SK-N-SH (cell line): Measurements from ENCODE around the gene PDXDC1.
"Not testable (repeated sequence)": the region's sequence is repeated elsewhere in the genome, so short reads cannot be mapped to it uniquely, and the experiment has no call there.

ENCODE experiments used
- ELF1 ChIP-seq: IDR thresholded peaks from 2 replicates; pipeline ENCODE4 v1.4.0; 2012
- EZH2phosphoT487 ChIP-seq: fragments of 200-600 bp; sonication (generic); IDR thresholded peaks from 2 replicates; pipeline ENCODE4 v1.6.1; 2017; ENCODE audit warnings: low read depth, mixed run types, mild to moderate bottlenecking, antibody characterized with exemption, moderate library complexity, borderline replicate concordance
- FOXM1 ChIP-seq: IDR thresholded peaks from 2 replicates; pipeline ENCODE4 v1.4.0; 2012; ENCODE audit warnings: low read depth, mild to moderate bottlenecking
- JUND ChIP-seq: IDR thresholded peaks from 2 replicates; pipeline ENCODE4 v1.4.0; 2012
- POLR2AphosphoS5 ChIP-seq: IDR thresholded peaks from 2 replicates; pipeline ENCODE4 v1.6.1; 2012; ENCODE audit warnings: low read depth, low read length
- RAD21 ChIP-seq: IDR thresholded peaks from 2 replicates; pipeline ENCODE4 v1.6.1; 2012; ENCODE audit warnings: mild to moderate bottlenecking, low read length
- SIN3A ChIP-seq: IDR thresholded peaks from 2 replicates; pipeline ENCODE4 v1.6.1; 2012; ENCODE audit warnings: low read depth, mild to moderate bottlenecking, low read length, moderate library complexity, borderline replicate concordance
- SMC3 ChIP-seq: IDR thresholded peaks from 2 replicates; pipeline ENCODE4 v1.6.1; 2012; ENCODE audit warnings: low read depth, low read length, improper control_type of control experiment
- YY1 ChIP-seq: IDR thresholded peaks from 2 replicates; pipeline ENCODE4 v1.4.0; 2012; ENCODE audit warnings: low read depth, mild to moderate bottlenecking
- TF ChIP-seq, protein P1 (sequence below): fragments of 200-600 bp; sonication (generic); IDR thresholded peaks from 2 replicates; pipeline ENCODE4 v1.6.1; 2017; ENCODE audit warnings: antibody characterized with exemption, mild to moderate bottlenecking, moderate library complexity
- TF ChIP-seq, protein P2 (sequence below): IDR thresholded peaks from 2 replicates; pipeline ENCODE4 v1.4.0; 2012; ENCODE audit warnings: low read depth
- TF ChIP-seq, protein P3 (sequence below): IDR thresholded peaks from 2 replicates; pipeline ENCODE4; 2012
- TF ChIP-seq, protein P4 (sequence below): fragments of 150-350 bp; IDR thresholded peaks from 2 replicates; pipeline ENCODE4 v1.6.1; 2017; ENCODE audit warnings: antibody characterized with exemption, low read length, low read depth, borderline replicate concordance
- TF ChIP-seq, protein P5 (sequence below): IDR thresholded peaks from 2 replicates; pipeline ENCODE4 v1.6.1; 2012; ENCODE audit warnings: mild to moderate bottlenecking, low read depth, low read length, moderate library complexity

DNA sequence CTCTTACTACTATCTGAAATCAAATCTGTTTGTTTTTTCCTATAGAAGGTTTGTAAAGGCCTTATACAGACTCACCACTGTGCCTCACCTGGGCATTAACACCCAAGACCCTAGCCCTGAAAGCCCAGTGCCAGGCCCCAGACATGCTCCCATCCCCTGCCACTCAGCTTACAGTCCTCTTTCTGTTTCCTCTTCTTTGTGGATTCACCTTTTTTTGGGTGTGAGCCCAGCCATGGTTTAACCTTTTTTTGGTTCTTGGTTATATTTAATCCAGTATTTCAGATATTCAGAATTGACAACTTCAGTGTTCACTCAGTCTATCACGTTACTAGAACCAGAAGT lies 50.0 kb downstream of the PDXDC1 start:
- TF ChIP-seq, protein P1, sequence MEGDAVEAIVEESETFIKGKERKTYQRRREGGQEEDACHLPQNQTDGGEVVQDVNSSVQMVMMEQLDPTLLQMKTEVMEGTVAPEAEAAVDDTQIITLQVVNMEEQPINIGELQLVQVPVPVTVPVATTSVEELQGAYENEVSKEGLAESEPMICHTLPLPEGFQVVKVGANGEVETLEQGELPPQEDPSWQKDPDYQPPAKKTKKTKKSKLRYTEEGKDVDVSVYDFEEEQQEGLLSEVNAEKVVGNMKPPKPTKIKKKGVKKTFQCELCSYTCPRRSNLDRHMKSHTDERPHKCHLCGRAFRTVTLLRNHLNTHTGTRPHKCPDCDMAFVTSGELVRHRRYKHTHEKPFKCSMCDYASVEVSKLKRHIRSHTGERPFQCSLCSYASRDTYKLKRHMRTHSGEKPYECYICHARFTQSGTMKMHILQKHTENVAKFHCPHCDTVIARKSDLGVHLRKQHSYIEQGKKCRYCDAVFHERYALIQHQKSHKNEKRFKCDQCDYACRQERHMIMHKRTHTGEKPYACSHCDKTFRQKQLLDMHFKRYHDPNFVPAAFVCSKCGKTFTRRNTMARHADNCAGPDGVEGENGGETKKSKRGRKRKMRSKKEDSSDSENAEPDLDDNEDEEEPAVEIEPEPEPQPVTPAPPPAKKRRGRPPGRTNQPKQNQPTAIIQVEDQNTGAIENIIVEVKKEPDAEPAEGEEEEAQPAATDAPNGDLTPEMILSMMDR, result not testable (repeated sequence)
- not testable (repeated sequence) for TF ChIP-seq EZH2phosphoT487, SIN3A, POLR2AphosphoS5, ELF1, YY1, RAD21, FOXM1, JUND, SMC3
- TF ChIP-seq, protein P2, sequence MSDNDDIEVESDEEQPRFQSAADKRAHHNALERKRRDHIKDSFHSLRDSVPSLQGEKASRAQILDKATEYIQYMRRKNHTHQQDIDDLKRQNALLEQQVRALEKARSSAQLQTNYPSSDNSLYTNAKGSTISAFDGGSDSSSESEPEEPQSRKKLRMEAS, result not testable (repeated sequence)
- TF ChIP-seq, protein P3, sequence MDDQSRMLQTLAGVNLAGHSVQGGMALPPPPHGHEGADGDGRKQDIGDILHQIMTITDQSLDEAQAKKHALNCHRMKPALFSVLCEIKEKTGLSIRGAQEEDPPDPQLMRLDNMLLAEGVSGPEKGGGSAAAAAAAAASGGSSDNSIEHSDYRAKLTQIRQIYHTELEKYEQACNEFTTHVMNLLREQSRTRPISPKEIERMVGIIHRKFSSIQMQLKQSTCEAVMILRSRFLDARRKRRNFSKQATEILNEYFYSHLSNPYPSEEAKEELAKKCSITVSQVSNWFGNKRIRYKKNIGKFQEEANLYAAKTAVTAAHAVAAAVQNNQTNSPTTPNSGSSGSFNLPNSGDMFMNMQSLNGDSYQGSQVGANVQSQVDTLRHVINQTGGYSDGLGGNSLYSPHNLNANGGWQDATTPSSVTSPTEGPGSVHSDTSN, result not testable (repeated sequence)
- TF ChIP-seq, protein P4, sequence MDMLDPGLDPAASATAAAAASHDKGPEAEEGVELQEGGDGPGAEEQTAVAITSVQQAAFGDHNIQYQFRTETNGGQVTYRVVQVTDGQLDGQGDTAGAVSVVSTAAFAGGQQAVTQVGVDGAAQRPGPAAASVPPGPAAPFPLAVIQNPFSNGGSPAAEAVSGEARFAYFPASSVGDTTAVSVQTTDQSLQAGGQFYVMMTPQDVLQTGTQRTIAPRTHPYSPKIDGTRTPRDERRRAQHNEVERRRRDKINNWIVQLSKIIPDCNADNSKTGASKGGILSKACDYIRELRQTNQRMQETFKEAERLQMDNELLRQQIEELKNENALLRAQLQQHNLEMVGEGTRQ, result not testable (repeated sequence)
- TF ChIP-seq, protein P5, sequence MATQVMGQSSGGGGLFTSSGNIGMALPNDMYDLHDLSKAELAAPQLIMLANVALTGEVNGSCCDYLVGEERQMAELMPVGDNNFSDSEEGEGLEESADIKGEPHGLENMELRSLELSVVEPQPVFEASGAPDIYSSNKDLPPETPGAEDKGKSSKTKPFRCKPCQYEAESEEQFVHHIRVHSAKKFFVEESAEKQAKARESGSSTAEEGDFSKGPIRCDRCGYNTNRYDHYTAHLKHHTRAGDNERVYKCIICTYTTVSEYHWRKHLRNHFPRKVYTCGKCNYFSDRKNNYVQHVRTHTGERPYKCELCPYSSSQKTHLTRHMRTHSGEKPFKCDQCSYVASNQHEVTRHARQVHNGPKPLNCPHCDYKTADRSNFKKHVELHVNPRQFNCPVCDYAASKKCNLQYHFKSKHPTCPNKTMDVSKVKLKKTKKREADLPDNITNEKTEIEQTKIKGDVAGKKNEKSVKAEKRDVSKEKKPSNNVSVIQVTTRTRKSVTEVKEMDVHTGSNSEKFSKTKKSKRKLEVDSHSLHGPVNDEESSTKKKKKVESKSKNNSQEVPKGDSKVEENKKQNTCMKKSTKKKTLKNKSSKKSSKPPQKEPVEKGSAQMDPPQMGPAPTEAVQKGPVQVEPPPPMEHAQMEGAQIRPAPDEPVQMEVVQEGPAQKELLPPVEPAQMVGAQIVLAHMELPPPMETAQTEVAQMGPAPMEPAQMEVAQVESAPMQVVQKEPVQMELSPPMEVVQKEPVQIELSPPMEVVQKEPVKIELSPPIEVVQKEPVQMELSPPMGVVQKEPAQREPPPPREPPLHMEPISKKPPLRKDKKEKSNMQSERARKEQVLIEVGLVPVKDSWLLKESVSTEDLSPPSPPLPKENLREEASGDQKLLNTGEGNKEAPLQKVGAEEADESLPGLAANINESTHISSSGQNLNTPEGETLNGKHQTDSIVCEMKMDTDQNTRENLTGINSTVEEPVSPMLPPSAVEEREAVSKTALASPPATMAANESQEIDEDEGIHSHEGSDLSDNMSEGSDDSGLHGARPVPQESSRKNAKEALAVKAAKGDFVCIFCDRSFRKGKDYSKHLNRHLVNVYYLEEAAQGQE, result not testable (repeated sequence)
